Activated T-cell treated with anti-CD3 and anti-CD28 coated beads, Interleukin-2, amount 50 U/mL, for 72 hours (primary cell): ENCODE data around the gene E4F1. TPM values are rescaled to one million over a fixed set of nuclear protein-coding genes. Genes with fewer than 3 reads are reported as not detected.

ENCODE experiments used
- ATAC-seq, 2 donors: fragments of 150-1000 bp; cut with Tn5 transposase; replicated peaks in 1 of 2; 2 replicates each; pipeline ENCODE4 v1.10.0; 2021; ENCODE audit warnings: moderate library complexity in 2 of 2, mild to moderate bottlenecking in 1 of 2
- DNase-seq, 2 donors: peaks; one replicate each; pipeline ENCODE4 v3.0.0; 2021 to 2022; ENCODE audit warnings: mixed read lengths in 1 of 2
- H3K27ac Mint-ChIP-seq: one replicate; pipeline ENCODE4 v1.8.0; 2022; ENCODE audit warnings: mild to moderate bottlenecking, moderate library complexity, mixed read lengths
- H3K27me3 Mint-ChIP-seq: one replicate; pipeline ENCODE4 v1.8.0; 2022; ENCODE audit warnings: low read depth, mixed read lengths
- H3K36me3 Mint-ChIP-seq, 2 donors: one replicate each; pipeline ENCODE4 v1.8.0; 2022; ENCODE audit warnings: mixed read lengths in 2 of 2, mild to moderate bottlenecking in 1 of 2; ENCODE audit not compliant: insufficient read depth in 2 of 2
- H3K4me1 Mint-ChIP-seq: one replicate; pipeline ENCODE4 v1.8.0; 2022; ENCODE audit warnings: low read depth, mixed read lengths
- H3K4me3 Mint-ChIP-seq, 2 donors: one replicate each; pipeline ENCODE4 v1.8.0; 2022; ENCODE audit warnings: mild to moderate bottlenecking in 2 of 2, mixed read lengths in 2 of 2, moderate library complexity in 2 of 2
- H3K9me3 Mint-ChIP-seq, 2 donors: one replicate each; pipeline ENCODE4 v1.8.0; 2022; ENCODE audit warnings: mixed read lengths in 2 of 2
- total RNA-seq, 2 donors: library from RNA; stranded (reverse); gene quantifications; one replicate each; pipeline ENCODE4 v1.2.3, GENCODE V29; 2022

E4F1 gene
- total RNA-seq, 2 donors from 2014 or later: 22.1 to 24.3 TPM

GRCh38 chr16:2231016-2231931 is 7.9 kb downstream of the E4F1 start:
- Mint-ChIP-seq H3K9me3 (no peaks in the 10 kb centered on the region), H3K27me3 (no peaks in the 10 kb centered on the region), H3K36me3 (peaks cover 2 to 4% of the 10 kb centered on the region in 2 donors), H3K4me1 (peaks cover 2% of the 10 kb centered on the region), H3K4me3 (no peak overlapping the region), H3K27ac (no peak overlapping the region)
- ATAC-seq (no peak), DNase-seq (no peak)

GRCh38 chr16:2232094-2232990 is 9.0 kb downstream of the E4F1 start:
- no peaks in the 10 kb centered on the region for H3K9me3 Mint-ChIP-seq
- H3K4me3 Mint-ChIP-seq: no peak overlapping the region
- no peaks in the 10 kb centered on the region for H3K27me3 Mint-ChIP-seq
- DNase-seq (no peak), ATAC-seq (no peak)
- no peak overlapping the region for H3K27ac Mint-ChIP-seq
- no peaks in the 10 kb centered on the region for H3K4me1 Mint-ChIP-seq
- H3K36me3 Mint-ChIP-seq: peaks cover 2 to 4% of the 10 kb centered on the region in 2 donors

GRCh38 chr16:2233046-2233775 is 9.8 kb downstream of the E4F1 start:
- no peaks in the 10 kb centered on the region for H3K9me3 Mint-ChIP-seq
- no peak for DNase-seq
- H3K4me3 Mint-ChIP-seq: no peak overlapping the region
- no peaks in the 10 kb centered on the region for H3K27me3 Mint-ChIP-seq
- peaks cover 2 to 4% of the 10 kb centered on the region in 2 donors for H3K36me3 Mint-ChIP-seq
- ATAC-seq: no peak
- no peaks in the 10 kb centered on the region for H3K4me1 Mint-ChIP-seq
- H3K27ac Mint-ChIP-seq: peak overlapping the region; percentile 22

- Mint-ChIP-seq H3K4me1 (no peaks in the 10 kb centered on the region), H3K9me3 (no peaks in the 10 kb centered on the region), H3K27ac (peak overlapping the region; percentile 22), H3K36me3 (peaks cover 2 to 4% of the 10 kb centered on the region in 2 donors), H3K4me3 (no peak overlapping the region), H3K27me3 (no peaks in the 10 kb centered on the region)
- ATAC-seq: no peak
- DNase-seq: no peak
Observed at GRCh38 chr16:2233872-2234812, 10.8 kb downstream of the E4F1 start.

GRCh38 chr16:2234813-2235170 is 11.4 kb downstream of the E4F1 start:
- no peak overlapping the region for H3K27ac Mint-ChIP-seq
- H3K27me3 Mint-ChIP-seq: no peaks in the 10 kb centered on the region
- peaks cover 2 to 4% of the 10 kb centered on the region in 2 donors for H3K36me3 Mint-ChIP-seq
- H3K4me3 Mint-ChIP-seq: no peak overlapping the region
- ATAC-seq: no peak
- no peaks in the 10 kb centered on the region for H3K4me1 Mint-ChIP-seq
- H3K9me3 Mint-ChIP-seq: no peaks in the 10 kb centered on the region
- no peak for DNase-seq

GRCh38 chr16:2235234-2235651 is 11.9 kb downstream of the E4F1 start:
- Mint-ChIP-seq H3K9me3 (no peaks in the 10 kb centered on the region), H3K4me3 (no peak overlapping the region), H3K27ac (no peak overlapping the region), H3K36me3 (peaks cover 2 to 4% of the 10 kb centered on the region in 2 donors), H3K27me3 (no peaks in the 10 kb centered on the region), H3K4me1 (no peaks in the 10 kb centered on the region)
- no peak for DNase-seq
- peak in 1 of 2 donors; percentile 2 for ATAC-seq

- no peak overlapping the region for H3K4me3 Mint-ChIP-seq
- no peak overlapping the region for H3K27ac Mint-ChIP-seq
- no peaks in the 10 kb centered on the region for H3K27me3 Mint-ChIP-seq
- no peaks in the 10 kb centered on the region for H3K9me3 Mint-ChIP-seq
- peaks cover 2 to 4% of the 10 kb centered on the region in 2 donors for H3K36me3 Mint-ChIP-seq
- DNase-seq (no peak), ATAC-seq (peak in 1 of 2 donors; percentile 18)
- no peaks in the 10 kb centered on the region for H3K4me1 Mint-ChIP-seq
Observed at GRCh38 chr16:2235695-2236336, 12.4 kb downstream of the E4F1 start.

- peak in 1 of 2 donors; percentile 5 for ATAC-seq
- Mint-ChIP-seq H3K4me3 (no peak within 1 kb of the TSS), H3K27ac (no peak within 1 kb of the TSS), H3K36me3 (peaks cover 2 to 4% of the 10 kb centered on the region in 2 donors), H3K4me1 (no peaks in the 10 kb centered on the region), H3K9me3 (no peaks in the 10 kb centered on the region), H3K27me3 (no peaks in the 10 kb centered on the region)
- DNase-seq: no peak
Observed at GRCh38 chr16:2236337-2237101, 13.1 kb downstream of the E4F1 start, which contains the start of gene DNASE1L2. DNASE1L2 (plus strand) TSS chr16:2236444; CDS start chr16:2236817, 373 bp downstream.

GRCh38 chr16:2237102-2237482 is 13.7 kb downstream of the E4F1 start:
- no peak overlapping the region for H3K27ac Mint-ChIP-seq
- H3K4me1 Mint-ChIP-seq: no peaks in the 10 kb centered on the region
- peaks cover 2 to 4% of the 10 kb centered on the region in 2 donors for H3K36me3 Mint-ChIP-seq
- ATAC-seq (no peak), DNase-seq (no peak)
- H3K9me3 Mint-ChIP-seq: no peaks in the 10 kb centered on the region
- no peaks in the 10 kb centered on the region for H3K27me3 Mint-ChIP-seq
- no peak overlapping the region for H3K4me3 Mint-ChIP-seq

GRCh38 chr16:2237493-2238149 is 14.2 kb downstream of the E4F1 start:
- no peak for ATAC-seq
- peaks cover 2 to 4% of the 10 kb centered on the region in 2 donors for H3K36me3 Mint-ChIP-seq
- DNase-seq: no peak
- no peaks in the 10 kb centered on the region for H3K27me3 Mint-ChIP-seq
- H3K27ac Mint-ChIP-seq: no peak overlapping the region
- H3K9me3 Mint-ChIP-seq: no peaks in the 10 kb centered on the region
- no peaks in the 10 kb centered on the region for H3K4me1 Mint-ChIP-seq
- H3K4me3 Mint-ChIP-seq: no peak overlapping the region
